Duodenal mucosa (tissue), 2 donors: Measurements from ENCODE around the gene KCNJ3.

Experiments
- H3K27ac ChIP-seq: one replicate; pipeline ENCODE4 v1.7.0; 2013; ENCODE audit warnings: low read depth, low read length
- H3K27me3 ChIP-seq, 2 donors: one replicate each; pipeline ENCODE4 v1.7.0; 2013; ENCODE audit warnings: low read length in 2 of 2, control low read depth in 1 of 2; ENCODE audit not compliant: insufficient read depth in 2 of 2, control insufficient read depth in 1 of 2
- H3K36me3 ChIP-seq, 2 donors: one replicate each; pipeline ENCODE4 v1.7.0; 2013; ENCODE audit warnings: low read length in 2 of 2, control low read depth in 1 of 2; ENCODE audit not compliant: insufficient read depth in 2 of 2, control insufficient read depth in 1 of 2
- H3K4me1 ChIP-seq, 2 donors: one replicate each; pipeline ENCODE4 v1.7.0; 2013; ENCODE audit warnings: low read length in 2 of 2, control low read depth in 1 of 2; ENCODE audit not compliant: insufficient read depth in 2 of 2, control insufficient read depth in 1 of 2
- H3K4me3 ChIP-seq, 2 donors: one replicate each; pipeline ENCODE4 v1.7.0; 2013; ENCODE audit warnings: low read length in 2 of 2, low read depth in 1 of 2
- H3K9ac ChIP-seq, 2 donors: one replicate each; pipeline ENCODE4 v1.7.0; 2013; ENCODE audit warnings: low read length in 2 of 2, low read depth in 1 of 2
- H3K9me3 ChIP-seq, 2 donors: one replicate each; pipeline ENCODE4 v1.7.0; 2013; ENCODE audit warnings: low read length in 2 of 2, control low read depth in 1 of 2; ENCODE audit not compliant: control insufficient read depth in 1 of 2

Gene KCNJ3

GRCh38 chr2:154700136-154700535, 1.6 kb downstream of the KCNJ3 start:
- Histone ChIP-seq H3K27ac (no peak overlapping the region), H3K4me3 (peak overlapping the region; percentile 87 to 90), H3K4me1 (peaks cover 6 to 18% of the 10 kb centered on the region in 2 donors), H3K9me3 (no peaks in the 10 kb centered on the region), H3K9ac (no peak overlapping the region), H3K27me3 (peaks cover 0 to 6% of the 10 kb centered on the region in 2 donors), H3K36me3 (no peaks in the 10 kb centered on the region)

- no peaks in the 10 kb centered on the region for H3K27me3 ChIP-seq
- H3K36me3 ChIP-seq: no peaks in the 10 kb centered on the region
- no peak overlapping the region for H3K9ac ChIP-seq
- H3K4me1 ChIP-seq: peaks cover 17 to 22% of the 10 kb centered on the region in 2 donors
- peak overlapping the region in 1 of 2 donors; percentile 11 for H3K4me3 ChIP-seq
- no peaks in the 10 kb centered on the region for H3K9me3 ChIP-seq
- H3K27ac ChIP-seq: no peak overlapping the region
Measured at GRCh38 chr2:154704991-154705390, 6.5 kb downstream of the KCNJ3 start.

GRCh38 chr2:154706660-154707059, 8.2 kb downstream of the KCNJ3 start:
- Histone ChIP-seq H3K9me3 (no peaks in the 10 kb centered on the region), H3K4me1 (peaks cover 17 to 22% of the 10 kb centered on the region in 2 donors), H3K9ac (no peak overlapping the region), H3K4me3 (no peak overlapping the region), H3K36me3 (no peaks in the 10 kb centered on the region), H3K27me3 (no peaks in the 10 kb centered on the region), H3K27ac (no peak overlapping the region)

GRCh38 chr2:154707994-154708575, 9.6 kb downstream of the KCNJ3 start:
- Histone ChIP-seq H3K36me3 (no peaks in the 10 kb centered on the region), H3K27me3 (no peaks in the 10 kb centered on the region), H3K9ac (no peak overlapping the region), H3K4me1 (peaks cover 24 to 34% of the 10 kb centered on the region in 2 donors), H3K9me3 (no peaks in the 10 kb centered on the region), H3K27ac (no peak overlapping the region), H3K4me3 (no peak overlapping the region)

- H3K27ac ChIP-seq: no peak overlapping the region
- H3K4me1 ChIP-seq: peaks cover 24 to 39% of the 10 kb centered on the region in 2 donors
- H3K4me3 ChIP-seq: no peak overlapping the region
- H3K36me3 ChIP-seq: no peaks in the 10 kb centered on the region
- no peak overlapping the region for H3K9ac ChIP-seq
- no peaks in the 10 kb centered on the region for H3K27me3 ChIP-seq
- no peaks in the 10 kb centered on the region for H3K9me3 ChIP-seq
Measured at GRCh38 chr2:154709215-154709614, 10.7 kb downstream of the KCNJ3 start.

GRCh38 chr2:154710078-154710477, 11.6 kb downstream of the KCNJ3 start:
- Histone ChIP-seq H3K27me3 (no peaks in the 10 kb centered on the region), H3K4me1 (peaks cover 19 to 32% of the 10 kb centered on the region in 2 donors), H3K4me3 (no peak overlapping the region)

GRCh38 chr2:154710685-154711084, 12.2 kb downstream of the KCNJ3 start:
- H3K27ac ChIP-seq: no peak overlapping the region
- H3K4me3 ChIP-seq: no peak overlapping the region
- no peaks in the 10 kb centered on the region for H3K36me3 ChIP-seq
- H3K4me1 ChIP-seq: peaks cover 15 to 30% of the 10 kb centered on the region in 2 donors
- H3K9ac ChIP-seq: no peak overlapping the region
- H3K27me3 ChIP-seq: no peaks in the 10 kb centered on the region
- H3K9me3 ChIP-seq: no peaks in the 10 kb centered on the region

More at GRCh38 chr2:154710078-154710477, 11.6 kb downstream of the KCNJ3 start:
- H3K27ac ChIP-seq: no peak overlapping the region
- H3K9ac ChIP-seq: no peak overlapping the region
- no peaks in the 10 kb centered on the region for H3K36me3 ChIP-seq
- no peaks in the 10 kb centered on the region for H3K9me3 ChIP-seq

GRCh38 chr2:154713675-154714074, 15.2 kb downstream of the KCNJ3 start:
- H3K4me1 ChIP-seq: peaks cover 7 to 44% of the 10 kb centered on the region in 2 donors
- no peaks in the 10 kb centered on the region for H3K9me3 ChIP-seq
- H3K27me3 ChIP-seq: no peaks in the 10 kb centered on the region
- no peak overlapping the region for H3K27ac ChIP-seq
- H3K9ac ChIP-seq: no peak overlapping the region
- H3K36me3 ChIP-seq: no peaks in the 10 kb centered on the region
- H3K4me3 ChIP-seq: no peak overlapping the region

GRCh38 chr2:154720651-154721050, 22.2 kb downstream of the KCNJ3 start:
- Histone ChIP-seq H3K27me3 (no peaks in the 10 kb centered on the region), H3K9ac (no peak overlapping the region), H3K4me3 (no peak overlapping the region), H3K27ac (no peak overlapping the region), H3K36me3 (no peaks in the 10 kb centered on the region), H3K4me1 (peaks cover 0 to 19% of the 10 kb centered on the region in 2 donors), H3K9me3 (no peaks in the 10 kb centered on the region)

- no peak overlapping the region for H3K27ac ChIP-seq
- H3K9ac ChIP-seq: no peak overlapping the region
- H3K27me3 ChIP-seq: no peaks in the 10 kb centered on the region
- H3K4me1 ChIP-seq: no peaks in the 10 kb centered on the region
- H3K9me3 ChIP-seq: no peaks in the 10 kb centered on the region
- no peak overlapping the region for H3K4me3 ChIP-seq
- no peaks in the 10 kb centered on the region for H3K36me3 ChIP-seq
Measured at GRCh38 chr2:154724194-154724797, 25.8 kb downstream of the KCNJ3 start.
